ENCODE data around the gene PBX4. TPM values are rescaled to one million over a fixed set of nuclear protein-coding genes. Genes with fewer than 3 reads are reported as not detected.

Gene PBX4
- total RNA-seq, 3 donors from 2014 or later (not counting 1 experiment from before 2014, with no cell fraction given) = 10.7 to 15.9 (median 11.1) TPM

- intact Hi-C loops (cut with micrococcal nuclease) = no loop called here
- Histone ChIP-seq H3K4me3 (ENCODE audit: low read length) (no peak overlapping the region), H3K9me3 (ENCODE audit: control insufficient read depth, insufficient read depth, low read length) (no peaks in the 10 kb centered on the region), H3K4me1 (ENCODE audit: control insufficient read depth, insufficient read depth, low read length) (peaks cover 4% of the 10 kb centered on the region), H3K36me3 (ENCODE audit: control insufficient read depth, insufficient read depth, low read length) (no peaks in the 10 kb centered on the region), H3K27ac (ENCODE audit: low read length) (no peak overlapping the region), H3K27me3 (ENCODE audit: control insufficient read depth, insufficient read depth, low read length) (peaks cover 1% of the 10 kb centered on the region)
- Mint-ChIP-seq H3K36me3 (no peaks in the 10 kb centered on the region), H3K27ac (no peak overlapping the region), H3K9me3 (no peaks in the 10 kb centered on the region), H3K27me3 (ENCODE audit: low read depth in 2 of 2) (peaks cover 0 to 9% of the 10 kb centered on the region in 2 donors), H3K4me1 (peaks cover 0 to 5% of the 10 kb centered on the region in 2 donors), H3K4me3 (no peak overlapping the region)
- WGBS (ENCODE audit: insufficient coverage) = 86% methylated on average over 19 of the region's 19 CpGs
- ATAC-seq = no peak
- TF ChIP-seq CTCF (IDR thresholded peaks at IDR 0.05) = no peak
- no peak for DNase-seq
Observed at GRCh38 chr19:19546751-19547162, 71.7 kb downstream of the PBX4 start.

- Mint-ChIP-seq H3K27me3 (ENCODE audit: low read depth in 2 of 2) (peaks cover 0 to 9% of the 10 kb centered on the region in 2 donors), H3K36me3 (no peaks in the 10 kb centered on the region), H3K9me3 (no peaks in the 10 kb centered on the region), H3K4me1 (peaks cover 0 to 13% of the 10 kb centered on the region in 2 donors), H3K4me3 (no peak overlapping the region), H3K27ac (no peak overlapping the region)
- Histone ChIP-seq H3K27ac (ENCODE audit: low read length) (no peak overlapping the region), H3K4me1 (ENCODE audit: control insufficient read depth, insufficient read depth, low read length) (peaks cover 14% of the 10 kb centered on the region), H3K4me3 (ENCODE audit: low read length) (no peak overlapping the region), H3K9me3 (ENCODE audit: control insufficient read depth, insufficient read depth, low read length) (no peaks in the 10 kb centered on the region), H3K36me3 (ENCODE audit: control insufficient read depth, insufficient read depth, low read length) (no peaks in the 10 kb centered on the region), H3K27me3 (ENCODE audit: control insufficient read depth, insufficient read depth, low read length) (peaks cover 10% of the 10 kb centered on the region)
- TF ChIP-seq CTCF (IDR thresholded peaks at IDR 0.05) = no peak
- ATAC-seq = no peak
- DNase-seq = no peak
- intact Hi-C loops (cut with micrococcal nuclease) = no loop called here
- 94% methylated on average over 23 of the region's 23 CpGs for WGBS (ENCODE audit: insufficient coverage)
Observed at GRCh38 chr19:19545707-19546106, 72.8 kb downstream of the PBX4 start.

GRCh38 chr19:19544954-19545591, 73.4 kb downstream of the PBX4 start:
- H3K27ac ChIP-seq (ENCODE audit: low read length) = no peak overlapping the region
- peaks cover 20% of the 10 kb centered on the region for H3K4me1 ChIP-seq (ENCODE audit: control insufficient read depth, insufficient read depth, low read length)
- H3K36me3 ChIP-seq (ENCODE audit: control insufficient read depth, insufficient read depth, low read length) = no peaks in the 10 kb centered on the region
- no peak for TF ChIP-seq CTCF (IDR thresholded peaks at IDR 0.05)
- H3K4me1 Mint-ChIP-seq = peaks cover 0 to 16% of the 10 kb centered on the region in 2 donors
- H3K4me3 Mint-ChIP-seq = no peak overlapping the region
- intact Hi-C loops (cut with micrococcal nuclease) = no loop called here
- H3K4me3 ChIP-seq (ENCODE audit: low read length) = no peak overlapping the region
- H3K9me3 ChIP-seq (ENCODE audit: control insufficient read depth, insufficient read depth, low read length) = no peaks in the 10 kb centered on the region
- 89% methylated on average over 53 of the region's 53 CpGs for WGBS (ENCODE audit: insufficient coverage)
- peaks cover 13% of the 10 kb centered on the region for H3K27me3 ChIP-seq (ENCODE audit: control insufficient read depth, insufficient read depth, low read length)
- H3K27ac Mint-ChIP-seq = no peak overlapping the region
- H3K36me3 Mint-ChIP-seq = no peaks in the 10 kb centered on the region
- H3K27me3 Mint-ChIP-seq (ENCODE audit: low read depth in 2 of 2) = peaks cover 0 to 9% of the 10 kb centered on the region in 2 donors
- no peak for ATAC-seq
- H3K9me3 Mint-ChIP-seq = no peaks in the 10 kb centered on the region
- no peak for DNase-seq
